ENCODE measurements around the gene EIF1B.
"Not testable (repeated sequence)": the region's sequence is repeated elsewhere in the genome, so short reads cannot be mapped to it uniquely, and the experiment has no call there.

EIF1B gene

GRCh38 chr3:40309418-40309924 is at the start of gene EIF1B:
Gene EIF1B (plus strand): TSS chr3:40309707. CDS start chr3:40309942, 235 bp downstream.
- H3K4me3 Mint-ChIP-seq = peak within 1 kb of the TSS; percentile 100
- H3K27me3 Mint-ChIP-seq = no peaks in the 10 kb centered on the region
- peak within 1 kb of the TSS; percentile 99 for H3K27ac Mint-ChIP-seq
- no peaks in the 10 kb centered on the region for H3K9me3 Mint-ChIP-seq
- H3K4me1 Mint-ChIP-seq (ENCODE audit: low read depth) = peaks cover 30% of the 10 kb centered on the region
- H3K36me3 Mint-ChIP-seq (ENCODE audit: low read depth) = peaks cover 54% of the 10 kb centered on the region
- peak; percentile 99 for DNase-seq

- H3K4me3 Mint-ChIP-seq = no peak overlapping the region
- no peaks in the 10 kb centered on the region for H3K9me3 Mint-ChIP-seq
- H3K27ac Mint-ChIP-seq = no peak overlapping the region
Observed at GRCh38 chr3:40262331-40262730, 47.2 kb upstream of the EIF1B start.

GRCh38 chr3:40264451-40264850 is 45.1 kb upstream of the EIF1B start:
- no peaks in the 10 kb centered on the region for H3K4me1 Mint-ChIP-seq (ENCODE audit: low read depth)
- H3K27ac Mint-ChIP-seq = no peak overlapping the region
- H3K4me3 Mint-ChIP-seq = no peak overlapping the region
- H3K36me3 Mint-ChIP-seq (ENCODE audit: low read depth) = no peaks in the 10 kb centered on the region
- H3K9me3 Mint-ChIP-seq = no peaks in the 10 kb centered on the region
- no peaks in the 10 kb centered on the region for H3K27me3 Mint-ChIP-seq
- no peak for DNase-seq

More at GRCh38 chr3:40262331-40262730, 47.2 kb upstream of the EIF1B start:
- Mint-ChIP-seq H3K4me1 (ENCODE audit: low read depth) (no peaks in the 10 kb centered on the region), H3K36me3 (ENCODE audit: low read depth) (no peaks in the 10 kb centered on the region), H3K27me3 (no peaks in the 10 kb centered on the region)
- DNase-seq = no peak

- no peaks in the 10 kb centered on the region for H3K27me3 Mint-ChIP-seq
- no peaks in the 10 kb centered on the region for H3K4me1 Mint-ChIP-seq (ENCODE audit: low read depth)
- no peaks in the 10 kb centered on the region for H3K36me3 Mint-ChIP-seq (ENCODE audit: low read depth)
- H3K9me3 Mint-ChIP-seq = peaks cover 2% of the 10 kb centered on the region
- no peak for DNase-seq
- no peak overlapping the region for H3K4me3 Mint-ChIP-seq
- no peak overlapping the region for H3K27ac Mint-ChIP-seq
Observed at GRCh38 chr3:40265181-40265580, 44.3 kb upstream of the EIF1B start.

GRCh38 chr3:40267937-40268724 is 41.4 kb upstream of the EIF1B start:
- peaks cover 4% of the 10 kb centered on the region for H3K9me3 Mint-ChIP-seq
- no peaks in the 10 kb centered on the region for H3K4me1 Mint-ChIP-seq (ENCODE audit: low read depth)
- no peak for DNase-seq
- no peak overlapping the region for H3K27ac Mint-ChIP-seq
- no peaks in the 10 kb centered on the region for H3K36me3 Mint-ChIP-seq (ENCODE audit: low read depth)
- no peaks in the 10 kb centered on the region for H3K27me3 Mint-ChIP-seq
- H3K4me3 Mint-ChIP-seq = no peak overlapping the region

GRCh38 chr3:40268802-40269524 is 40.5 kb upstream of the EIF1B start:
- H3K9me3 Mint-ChIP-seq = peaks cover 4% of the 10 kb centered on the region
- no peaks in the 10 kb centered on the region for H3K36me3 Mint-ChIP-seq (ENCODE audit: low read depth)
- no peaks in the 10 kb centered on the region for H3K4me1 Mint-ChIP-seq (ENCODE audit: low read depth)
- no peak overlapping the region for H3K4me3 Mint-ChIP-seq
- H3K27ac Mint-ChIP-seq = no peak overlapping the region
- no peak for DNase-seq
- H3K27me3 Mint-ChIP-seq = no peaks in the 10 kb centered on the region

- DNase-seq = no peak
- Mint-ChIP-seq H3K4me3 (no peak overlapping the region), H3K27me3 (no peaks in the 10 kb centered on the region), H3K36me3 (ENCODE audit: low read depth) (no peaks in the 10 kb centered on the region), H3K4me1 (ENCODE audit: low read depth) (no peaks in the 10 kb centered on the region), H3K9me3 (no peaks in the 10 kb centered on the region), H3K27ac (no peak overlapping the region)
Observed at GRCh38 chr3:40278791-40279190, 30.7 kb upstream of the EIF1B start.

GRCh38 chr3:40281995-40282394 is 27.5 kb upstream of the EIF1B start:
- no peaks in the 10 kb centered on the region for H3K4me1 Mint-ChIP-seq (ENCODE audit: low read depth)
- peaks cover 3% of the 10 kb centered on the region for H3K9me3 Mint-ChIP-seq
- H3K27ac Mint-ChIP-seq = no peak overlapping the region
- no peak overlapping the region for H3K4me3 Mint-ChIP-seq
- no peaks in the 10 kb centered on the region for H3K36me3 Mint-ChIP-seq (ENCODE audit: low read depth)
- no peaks in the 10 kb centered on the region for H3K27me3 Mint-ChIP-seq
- DNase-seq = no peak

GRCh38 chr3:40283057-40283456 is 26.4 kb upstream of the EIF1B start:
- not testable (repeated sequence) for H3K27me3 Mint-ChIP-seq; H3K4me3 Mint-ChIP-seq; H3K27ac Mint-ChIP-seq; H3K36me3 Mint-ChIP-seq (ENCODE audit: low read depth); DNase-seq; H3K4me1 Mint-ChIP-seq (ENCODE audit: low read depth); H3K9me3 Mint-ChIP-seq

GRCh38 chr3:40287248-40287647 is 22.3 kb upstream of the EIF1B start:
- Mint-ChIP-seq H3K36me3 (ENCODE audit: low read depth) (peaks cover 21% of the 10 kb centered on the region), H3K4me1 (ENCODE audit: low read depth) (peaks cover 3% of the 10 kb centered on the region)

GRCh38 chr3:40290396-40290795 is 19.1 kb upstream of the EIF1B start:
- Mint-ChIP-seq H3K36me3 (ENCODE audit: low read depth) (peaks cover 32% of the 10 kb centered on the region), H3K4me3 (no peak overlapping the region), H3K27ac (no peak overlapping the region), H3K4me1 (ENCODE audit: low read depth) (peaks cover 3% of the 10 kb centered on the region), H3K9me3 (peaks cover under 1% of the 10 kb centered on the region), H3K27me3 (no peaks in the 10 kb centered on the region)
- DNase-seq = no peak

More at GRCh38 chr3:40287248-40287647, 22.3 kb upstream of the EIF1B start:
- DNase-seq = no peak
- Mint-ChIP-seq H3K27me3 (no peaks in the 10 kb centered on the region), H3K4me3 (no peak overlapping the region), H3K9me3 (peaks cover 3% of the 10 kb centered on the region), H3K27ac (no peak overlapping the region)

- Mint-ChIP-seq H3K27ac (no peak overlapping the region), H3K27me3 (no peaks in the 10 kb centered on the region)
Observed at GRCh38 chr3:40291471-40291870, 18.0 kb upstream of the EIF1B start.

GRCh38 chr3:40292637-40293349 is 16.7 kb upstream of the EIF1B start:
- Mint-ChIP-seq H3K27me3 (no peaks in the 10 kb centered on the region), H3K27ac (no peak overlapping the region), H3K36me3 (ENCODE audit: low read depth) (peaks cover 42% of the 10 kb centered on the region), H3K4me3 (no peak overlapping the region), H3K4me1 (ENCODE audit: low read depth) (peaks cover 3% of the 10 kb centered on the region), H3K9me3 (no peaks in the 10 kb centered on the region)
- DNase-seq = no peak

More at GRCh38 chr3:40291471-40291870, 18.0 kb upstream of the EIF1B start:
- no peaks in the 10 kb centered on the region for H3K9me3 Mint-ChIP-seq
- no peak overlapping the region for H3K4me3 Mint-ChIP-seq
- peaks cover 3% of the 10 kb centered on the region for H3K4me1 Mint-ChIP-seq (ENCODE audit: low read depth)
- no peak for DNase-seq
- H3K36me3 Mint-ChIP-seq (ENCODE audit: low read depth) = peaks cover 36% of the 10 kb centered on the region

- no peak for DNase-seq
- Mint-ChIP-seq H3K27ac (no peak overlapping the region), H3K36me3 (ENCODE audit: low read depth) (peaks cover 47% of the 10 kb centered on the region), H3K4me3 (no peak overlapping the region), H3K4me1 (ENCODE audit: low read depth) (peaks cover 3% of the 10 kb centered on the region), H3K9me3 (no peaks in the 10 kb centered on the region), H3K27me3 (no peaks in the 10 kb centered on the region)
Observed at GRCh38 chr3:40294434-40294833, 15.1 kb upstream of the EIF1B start.

Measured in activated T-cell treated with anti-CD3 and anti-CD28 coated beads, Interleukin-2, amount 50 U/mL, for 24 hours (primary cell).